NT2/D1 (cell line): Measurements from ENCODE around the gene TSPEAR.
"Not testable (repeated sequence)": the region's sequence is repeated elsewhere in the genome, so short reads cannot be mapped to it uniquely, and the experiment has no call there.

Source experiments
- DNase-seq: peaks from one replicate; pipeline ENCODE4 v3.0.0-alpha.2; 2011; ENCODE audit warnings: low read depth, low spot score
- H3K27me3 ChIP-seq: 2 replicates; pipeline ENCODE4 v1.6.0; 2011; ENCODE audit warnings: mild to moderate bottlenecking; ENCODE audit not compliant: insufficient read length, insufficient read depth
- H3K36me3 ChIP-seq: 2 replicates; pipeline ENCODE4 v1.6.1; 2011; ENCODE audit warnings: mild to moderate bottlenecking, low read length, mixed read lengths; ENCODE audit not compliant: insufficient read depth, insufficient read length
- H3K4me1 ChIP-seq: 2 replicates; pipeline ENCODE4 v1.5.1; 2011; ENCODE audit not compliant: insufficient read depth, insufficient read length
- H3K4me3 ChIP-seq: 2 replicates; pipeline ENCODE4 v1.5.1; 2011; ENCODE audit warnings: low read depth; ENCODE audit not compliant: insufficient read length
- H3K9ac ChIP-seq: 2 replicates; pipeline ENCODE4 v1.6.0; 2011; ENCODE audit warnings: low read depth; ENCODE audit not compliant: insufficient read length
- H3K9me3 ChIP-seq: 2 replicates; pipeline ENCODE4 v1.5.1; 2011; ENCODE audit warnings: mild to moderate bottlenecking, low read length; ENCODE audit not compliant: insufficient read depth
- SUZ12 ChIP-seq: IDR thresholded peaks from 2 replicates; pipeline ENCODE4 v1.6.1; 2011; ENCODE audit not compliant: insufficient read length, insufficient read depth; ENCODE audit errors: extremely low read depth
- YY1 ChIP-seq: IDR thresholded peaks from 2 replicates; pipeline ENCODE4 v1.6.1; 2011; ENCODE audit not compliant: insufficient read length, insufficient read depth
- ZNF274 ChIP-seq: IDR thresholded peaks from 2 replicates; pipeline ENCODE4 v1.6.1; 2011; ENCODE audit warnings: mild to moderate bottlenecking, low read depth, low read length

Gene TSPEAR

GRCh38 chr21:44505673-44506278 is 205.6 kb downstream of the TSPEAR start:
- Histone ChIP-seq H3K9me3 (no peaks in the 10 kb centered on the region), H3K36me3 (no peaks in the 10 kb centered on the region), H3K4me3 (no peak overlapping the region), H3K9ac (no peak overlapping the region), H3K4me1 (peaks cover 14% of the 10 kb centered on the region), H3K27me3 (no peaks in the 10 kb centered on the region)
- no peak for DNase-seq
- TF ChIP-seq SUZ12 (no peak), ZNF274 (no peak), YY1 (no peak)

DNA sequence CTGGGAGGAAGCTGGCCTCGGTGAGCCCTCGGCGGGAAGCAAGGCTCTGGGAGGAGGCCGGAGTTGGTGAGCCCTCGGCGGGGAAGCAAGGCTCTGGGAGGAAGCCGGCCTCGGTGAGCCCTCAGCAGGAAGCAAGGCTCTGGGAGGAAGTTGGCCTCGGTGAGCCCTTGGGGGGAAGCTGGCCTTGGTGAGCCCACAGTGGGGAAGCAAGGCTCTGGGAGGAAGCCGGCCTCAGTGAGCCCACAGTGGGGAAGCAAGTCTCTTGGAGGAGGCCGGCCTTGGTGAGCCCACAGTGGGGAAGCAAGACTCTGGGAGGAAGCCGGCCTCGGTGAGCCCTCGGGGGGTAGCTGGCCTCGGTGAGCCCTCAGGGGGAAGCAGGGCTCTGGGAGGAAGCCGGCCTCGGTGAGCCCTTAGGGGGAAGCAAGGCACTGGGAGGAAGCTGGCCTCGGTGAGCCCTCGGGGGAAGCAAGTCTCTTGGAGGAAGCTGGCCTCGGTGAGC is 207.4 kb downstream of the TSPEAR start:
- H3K9me3 ChIP-seq: no peaks in the 10 kb centered on the region
- no peaks in the 10 kb centered on the region for H3K36me3 ChIP-seq
- H3K27me3 ChIP-seq: no peaks in the 10 kb centered on the region
- H3K4me3 ChIP-seq: no peak overlapping the region
- peaks cover 8% of the 10 kb centered on the region for H3K4me1 ChIP-seq
- TF ChIP-seq SUZ12: no peak
- TF ChIP-seq ZNF274: no peak
- TF ChIP-seq YY1: no peak
- no peak overlapping the region for H3K9ac ChIP-seq
- no peak for DNase-seq

GRCh38 chr21:44503006-44503889 is 208.1 kb downstream of the TSPEAR start:
- not testable (repeated sequence) for H3K4me1 ChIP-seq, H3K9ac ChIP-seq, H3K36me3 ChIP-seq, H3K9me3 ChIP-seq, DNase-seq, H3K27me3 ChIP-seq, H3K4me3 ChIP-seq

- no peak for DNase-seq
- Histone ChIP-seq H3K9me3 (no peaks in the 10 kb centered on the region), H3K9ac (no peak overlapping the region), H3K36me3 (no peaks in the 10 kb centered on the region), H3K4me3 (no peak overlapping the region), H3K27me3 (no peaks in the 10 kb centered on the region), H3K4me1 (peaks cover 8% of the 10 kb centered on the region)
- TF ChIP-seq ZNF274 (no peak), YY1 (no peak), SUZ12 (no peak)
These were observed 209.0 kb downstream of the TSPEAR start for GRCh38 chr21:44502171-44502958.

DNA sequence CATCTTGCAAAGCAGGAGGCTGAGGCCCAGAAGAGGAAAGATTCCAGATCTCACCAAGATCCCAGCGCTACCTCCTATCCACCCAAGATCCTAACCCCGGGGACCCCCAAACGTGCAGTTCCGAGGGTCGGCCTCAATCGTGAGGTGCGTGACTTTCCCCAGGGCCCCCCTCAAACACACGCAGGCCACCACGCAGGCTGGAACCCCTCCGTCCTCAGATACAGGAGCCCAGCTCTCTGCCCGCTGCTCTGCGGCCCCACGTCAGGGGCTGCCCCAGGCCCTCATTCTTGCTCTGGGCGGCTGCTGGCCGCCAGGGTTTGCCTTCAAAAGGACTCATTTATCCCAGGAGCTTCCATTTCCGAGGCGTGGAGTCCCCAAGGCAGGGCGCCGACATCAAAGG is 211.3 kb downstream of the TSPEAR start:
- Histone ChIP-seq H3K36me3 (no peaks in the 10 kb centered on the region), H3K4me1 (peaks cover 8% of the 10 kb centered on the region), H3K27me3 (no peaks in the 10 kb centered on the region), H3K9me3 (no peaks in the 10 kb centered on the region), H3K9ac (no peak overlapping the region), H3K4me3 (no peak overlapping the region)
- no peak for TF ChIP-seq SUZ12
- TF ChIP-seq ZNF274: no peak
- no peak for TF ChIP-seq YY1
- DNase-seq: no peak

GRCh38 chr21:44499631-44500030 is 211.7 kb downstream of the TSPEAR start:
- no peak overlapping the region for H3K9ac ChIP-seq
- no peaks in the 10 kb centered on the region for H3K36me3 ChIP-seq
- DNase-seq: no peak
- TF ChIP-seq ZNF274: no peak
- TF ChIP-seq YY1: no peak
- no peak for TF ChIP-seq SUZ12
- H3K9me3 ChIP-seq: peaks cover 2% of the 10 kb centered on the region; the same call in 1 of the 2 replicates
- no peak overlapping the region for H3K4me3 ChIP-seq
- H3K4me1 ChIP-seq: peaks cover 8% of the 10 kb centered on the region
- H3K27me3 ChIP-seq: no peaks in the 10 kb centered on the region

DNA sequence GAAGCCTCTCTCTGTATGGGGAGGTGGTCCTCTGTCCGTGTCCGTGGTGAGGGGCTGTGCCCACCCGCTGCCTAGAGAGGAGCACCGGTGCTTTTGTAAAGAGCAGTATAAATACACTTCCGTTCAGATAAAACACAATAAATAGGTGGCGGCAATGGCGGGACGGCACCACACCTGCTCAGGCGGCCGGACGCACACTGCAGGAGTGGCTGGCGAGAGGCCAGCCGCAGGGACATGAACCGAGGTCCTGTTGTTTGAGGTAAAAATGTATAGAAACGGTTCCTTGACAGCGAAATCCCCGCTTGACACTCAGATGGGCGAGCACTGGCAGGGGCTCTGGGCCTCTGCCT is 212.2 kb downstream of the TSPEAR start:
- H3K9me3 ChIP-seq: peaks cover 6% of the 10 kb centered on the region; the same call in 1 of the 2 replicates
- H3K36me3 ChIP-seq: no peaks in the 10 kb centered on the region
- no peak for DNase-seq
- no peak overlapping the region for H3K9ac ChIP-seq
- no peaks in the 10 kb centered on the region for H3K27me3 ChIP-seq
- TF ChIP-seq ZNF274 (no peak), YY1 (no peak), SUZ12 (no peak)
- peaks cover 8% of the 10 kb centered on the region for H3K4me1 ChIP-seq
- no peak overlapping the region for H3K4me3 ChIP-seq
